HG02981 (cell line): Measurements from ENCODE around the gene SCN5A.

Source experiments
- ATAC-seq: cut with Tn5 transposase; IDR thresholded peaks from one replicate; pipeline ENCODE4 v1.9.1; 2021; ENCODE audit warnings: mild to moderate bottlenecking, moderate library complexity; ENCODE audit not compliant: unreplicated experiment

The SCN5A gene

DNA sequence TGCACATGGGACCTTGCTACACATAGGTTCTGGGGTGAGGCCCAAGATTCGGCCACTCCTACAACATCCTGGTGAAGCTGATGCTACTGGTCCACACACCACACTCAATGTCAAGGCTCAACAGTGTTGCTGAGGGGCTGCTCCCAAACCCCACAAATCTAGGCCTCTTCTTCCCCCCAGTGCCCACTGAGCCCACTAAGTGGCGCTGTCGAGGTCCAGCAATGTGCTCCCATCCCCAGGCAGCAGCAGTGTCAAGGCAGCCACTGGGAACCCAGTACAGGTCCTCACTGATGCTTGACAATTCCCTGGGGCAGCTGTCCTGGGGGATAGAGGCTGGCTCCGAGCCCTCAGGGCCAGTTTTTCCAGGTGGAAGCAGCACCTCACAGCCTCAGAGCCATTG, 21.5 kb downstream of the SCN5A start:
- no peak for ATAC-seq

- no peak for ATAC-seq
Observed at GRCh38 chr3:38626171-38626570, 23.3 kb downstream of the SCN5A start.

DNA sequence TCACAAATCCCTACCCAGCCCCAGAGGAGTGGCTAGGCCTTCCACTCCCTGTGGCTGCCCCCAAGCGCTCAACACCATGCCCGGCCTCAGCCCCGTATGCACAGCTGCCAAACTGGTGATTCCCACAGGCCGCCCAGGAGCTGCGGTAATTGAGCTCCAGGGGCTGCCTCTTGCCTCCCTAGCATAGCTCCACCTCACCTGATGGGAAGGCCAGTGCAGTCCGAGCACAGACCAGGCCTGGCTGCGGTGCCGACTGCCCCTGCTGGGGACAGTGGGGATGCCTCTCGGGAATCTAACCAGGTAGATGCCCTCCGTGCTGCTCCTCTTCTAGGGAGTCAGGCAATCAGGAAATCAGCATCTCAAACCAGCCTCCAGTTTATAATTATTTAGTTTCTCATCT, 25.9 kb downstream of the SCN5A start:
- no peak for ATAC-seq

GRCh38 chr3:38622336-38622735, 27.2 kb downstream of the SCN5A start:
- no peak for ATAC-seq

DNA sequence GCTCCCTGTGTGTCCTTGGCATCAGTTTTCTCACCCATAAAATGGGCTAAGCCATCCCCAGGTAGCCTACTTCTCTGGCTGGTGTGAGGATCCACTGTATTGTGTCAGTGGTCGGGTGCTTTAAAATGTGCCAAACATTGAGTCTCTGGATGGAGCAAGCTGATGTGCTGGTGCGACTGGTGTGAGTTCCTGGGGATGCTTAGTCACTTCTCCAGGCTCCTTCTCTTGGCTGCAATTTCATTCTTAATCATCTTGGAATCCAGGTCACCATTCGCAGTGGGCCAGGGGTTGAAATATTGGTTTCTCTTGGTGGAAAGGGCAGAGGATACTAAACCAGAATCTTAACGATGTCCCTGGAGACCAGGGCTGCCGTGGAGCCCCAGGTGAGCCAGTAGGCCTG, 29.3 kb downstream of the SCN5A start:
- no peak for ATAC-seq

DNA sequence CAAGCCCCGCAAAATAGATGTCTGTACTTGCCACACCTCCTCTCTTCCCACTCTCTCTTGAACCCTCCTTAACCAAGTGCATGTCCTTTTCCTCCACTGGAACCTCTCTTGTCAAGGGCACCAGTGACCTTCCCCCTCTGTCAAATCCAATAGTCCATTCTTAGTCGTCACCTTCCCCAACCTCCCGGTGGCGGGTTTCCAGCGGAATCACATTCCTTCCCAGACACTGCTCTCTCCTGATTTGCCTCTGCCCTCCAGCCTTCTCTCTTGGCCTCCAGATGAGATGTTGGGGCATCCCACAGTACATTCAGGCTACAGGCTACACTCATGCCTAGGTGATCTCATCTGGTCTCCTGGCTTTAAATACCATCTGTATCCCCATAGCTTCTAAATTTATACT, 31.1 kb downstream of the SCN5A start:
- ATAC-seq: no peak

GRCh38 chr3:38617586-38617985, 31.9 kb downstream of the SCN5A start:
- no peak for ATAC-seq

GRCh38 chr3:38617137-38617536, 32.4 kb downstream of the SCN5A start:
- ATAC-seq: no peak

- no peak for ATAC-seq
Observed at GRCh38 chr3:38616658-38617057, 32.8 kb downstream of the SCN5A start.

DNA sequence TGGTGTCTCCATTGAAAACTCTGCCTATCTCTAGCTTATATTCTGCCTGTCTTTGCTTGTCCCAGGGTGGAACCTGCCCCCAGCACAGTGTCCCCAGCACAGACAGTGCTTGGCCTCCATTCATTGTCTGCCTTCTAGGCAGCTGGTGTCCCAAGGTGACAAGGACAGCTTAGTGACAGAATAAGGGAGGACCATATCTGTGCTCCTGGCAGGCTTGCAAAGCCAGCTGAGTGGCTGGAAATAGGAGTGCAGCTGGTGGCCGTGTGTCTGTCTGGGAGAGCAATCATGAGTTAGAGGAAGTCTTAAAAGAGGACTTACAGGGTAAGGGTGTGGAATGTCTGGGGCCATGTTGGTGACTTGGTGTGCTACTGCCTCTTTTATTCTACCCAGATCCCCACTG, 33.4 kb downstream of the SCN5A start:
- ATAC-seq: no peak

DNA sequence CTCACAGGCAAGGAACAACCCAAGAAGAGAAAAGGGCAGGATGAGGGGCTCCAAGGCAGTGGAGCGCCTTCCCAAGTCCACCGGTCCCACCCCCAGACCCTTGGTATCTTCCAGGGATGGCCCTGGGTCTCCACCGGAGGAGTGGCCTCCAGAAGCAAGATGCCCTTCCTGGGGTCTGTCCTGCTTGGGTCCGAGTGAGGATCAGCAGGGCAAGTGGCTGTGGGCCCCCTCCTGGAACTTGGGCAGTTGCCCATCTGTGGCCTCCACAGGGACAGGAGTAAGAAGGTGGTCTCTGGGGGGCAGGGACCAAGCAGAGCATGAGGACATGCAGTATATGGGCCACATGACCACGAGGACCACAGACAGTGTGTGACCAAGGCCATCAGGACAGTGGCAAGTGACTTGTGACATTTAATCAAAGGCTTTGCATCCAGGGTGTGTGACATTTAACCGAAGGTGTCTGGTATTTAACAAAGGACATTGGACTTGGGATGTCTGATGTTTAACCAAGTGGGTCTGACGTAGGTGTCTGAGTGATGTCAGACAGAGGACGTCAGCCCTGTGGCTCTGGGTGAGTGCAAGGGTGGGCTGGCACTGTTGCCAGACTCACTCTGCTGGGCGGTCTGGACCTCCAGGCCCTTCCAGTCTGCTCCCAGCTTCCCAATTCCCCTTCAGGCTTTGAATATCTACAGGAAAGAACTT, 34.7 kb downstream of the SCN5A start:
- ATAC-seq: no peak

DNA sequence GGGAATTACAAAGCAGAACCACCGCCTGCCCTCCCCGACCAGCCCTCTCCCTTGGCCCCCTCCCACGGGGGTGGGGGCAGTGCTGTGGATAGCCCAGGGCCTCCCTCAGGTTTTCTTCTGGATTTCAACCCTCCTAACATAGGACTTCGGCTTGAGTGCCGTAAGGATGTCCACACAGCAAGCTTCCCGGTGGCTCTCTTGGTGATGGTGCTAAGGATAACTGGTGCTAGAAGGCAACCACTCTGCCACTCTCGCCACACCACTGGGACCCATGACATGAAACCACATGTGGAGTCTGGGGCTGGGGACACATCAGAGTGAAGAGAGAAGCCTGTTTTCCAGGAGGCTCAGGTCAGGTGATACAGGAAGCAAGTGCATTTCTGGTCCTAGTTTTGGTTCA, 35.4 kb downstream of the SCN5A start:
- ATAC-seq: no peak

- ATAC-seq: no peak
Observed at GRCh38 chr3:38613426-38613825, 36.1 kb downstream of the SCN5A start.

GRCh38 chr3:38611866-38612265, 37.6 kb downstream of the SCN5A start:
- ATAC-seq: no peak

DNA sequence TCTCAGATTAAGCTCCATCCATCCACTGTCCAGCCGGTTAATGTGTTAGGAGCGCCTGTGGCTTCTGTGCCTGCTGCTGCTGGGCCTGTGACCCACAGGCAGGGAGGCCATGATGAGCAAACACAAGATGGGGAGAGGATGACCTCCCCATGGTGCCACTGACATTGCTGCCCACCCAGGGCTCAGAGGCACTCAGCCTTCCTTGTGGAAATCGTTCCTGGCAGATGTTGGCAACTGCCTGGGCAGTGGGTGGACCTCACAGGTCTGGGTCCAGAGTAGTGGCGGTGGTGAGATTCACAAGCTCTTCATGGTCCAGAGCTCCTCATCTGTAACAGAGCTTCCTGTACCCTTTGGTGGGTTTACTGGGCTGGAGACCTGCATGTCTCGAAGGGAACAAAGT, 38.6 kb downstream of the SCN5A start:
- no peak for ATAC-seq

GRCh38 chr3:38610436-38610835, 39.1 kb downstream of the SCN5A start:
- ATAC-seq: no peak

DNA sequence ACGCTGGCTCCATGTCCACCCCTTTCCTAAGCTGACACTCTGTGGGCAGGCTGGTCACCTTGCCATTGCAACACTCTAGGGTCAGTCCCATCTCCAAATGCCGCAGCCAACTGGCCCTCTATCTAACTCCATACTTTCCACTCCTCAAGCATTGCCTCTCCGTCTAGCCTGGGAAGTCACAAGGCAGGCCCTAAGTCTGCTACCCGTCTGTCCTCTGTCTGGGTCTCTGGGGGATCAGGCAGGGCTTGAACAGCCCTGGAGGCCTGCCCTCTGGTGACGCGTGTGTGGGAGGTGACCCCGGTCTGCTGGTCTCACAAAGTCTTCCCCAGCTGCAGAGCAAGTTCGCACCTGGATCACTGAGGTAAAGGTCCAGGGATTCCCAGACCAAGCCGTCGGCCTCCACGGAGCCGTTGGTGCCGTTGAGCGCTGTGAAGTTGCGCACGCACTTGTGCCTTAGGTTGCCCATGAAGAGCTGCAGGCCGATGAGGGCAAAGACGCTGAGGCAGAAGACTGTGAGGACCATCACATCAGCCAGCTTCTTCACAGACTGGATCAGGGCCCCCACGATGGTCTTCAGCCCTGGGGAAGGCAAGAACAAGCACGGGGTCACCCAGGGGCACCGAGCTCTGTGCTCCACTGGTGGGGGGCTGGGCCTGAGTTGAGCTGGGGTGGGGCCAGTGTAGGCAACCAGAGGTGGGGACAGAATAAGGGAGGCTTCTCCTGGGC, 39.9 kb downstream of the SCN5A start:
- ATAC-seq: no peak

GRCh38 chr3:38608961-38609360, 40.5 kb downstream of the SCN5A start:
- ATAC-seq: no peak

GRCh38 chr3:38608086-38608775, 41.3 kb downstream of the SCN5A start:
- no peak for ATAC-seq

- no peak for ATAC-seq
Observed at GRCh38 chr3:38606561-38606960, 42.9 kb downstream of the SCN5A start.

DNA sequence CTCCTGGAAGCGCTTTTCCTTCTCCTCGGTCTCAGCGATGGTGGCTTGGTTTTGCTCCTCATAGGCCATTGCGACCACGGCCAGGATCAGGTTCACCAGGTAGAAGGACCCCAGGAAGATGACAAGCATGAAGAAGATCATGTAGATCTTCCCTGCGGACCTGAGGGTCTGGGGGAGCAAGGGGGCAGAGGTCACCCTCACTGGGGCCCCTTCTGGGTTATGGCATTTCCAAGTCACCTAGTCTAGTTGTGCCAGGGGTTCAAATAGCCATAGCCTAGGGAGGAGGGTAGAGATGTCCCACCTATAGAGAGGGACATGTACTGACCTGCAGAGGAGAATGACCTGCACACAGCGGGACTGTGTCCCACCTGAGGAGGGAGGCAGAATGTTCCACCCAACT, 43.5 kb downstream of the SCN5A start:
- ATAC-seq: no peak

DNA sequence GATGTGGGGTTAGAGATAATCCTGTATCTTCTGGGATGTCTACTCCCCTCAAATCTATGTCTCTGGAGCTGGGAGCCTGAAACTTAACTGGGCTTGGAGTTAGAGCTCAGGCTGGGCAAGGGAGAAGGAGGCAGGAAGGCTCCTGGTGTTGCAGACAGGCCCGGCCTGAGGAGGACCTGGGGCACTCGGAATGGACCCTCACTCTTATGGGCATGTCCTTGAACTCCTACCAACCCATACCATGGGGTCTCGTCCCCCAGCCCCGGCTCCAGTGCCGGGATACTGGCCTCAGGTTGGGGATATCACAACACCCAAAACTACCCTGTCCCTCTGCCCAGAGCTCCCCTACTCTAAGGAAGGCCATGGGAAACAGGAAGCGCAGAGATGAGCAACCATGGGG, 45.2 kb downstream of the SCN5A start:
- no peak for ATAC-seq
